ENCODE results near the gene SLC22A25. TPM values are rescaled to one million over a fixed set of nuclear protein-coding genes. Genes with fewer than 3 reads are reported as not detected.
"Not testable (repeated sequence)": the region's sequence is repeated elsewhere in the genome, so short reads cannot be mapped to it uniquely, and the experiment has no call there.

The SLC22A25 gene
- total and polyA plus RNA-seq, 2 of the 13 experiments (the other 11 are each of a cell fraction or from before 2014, with no cell fraction given): 0.18 to 0.42 TPM

DNA sequence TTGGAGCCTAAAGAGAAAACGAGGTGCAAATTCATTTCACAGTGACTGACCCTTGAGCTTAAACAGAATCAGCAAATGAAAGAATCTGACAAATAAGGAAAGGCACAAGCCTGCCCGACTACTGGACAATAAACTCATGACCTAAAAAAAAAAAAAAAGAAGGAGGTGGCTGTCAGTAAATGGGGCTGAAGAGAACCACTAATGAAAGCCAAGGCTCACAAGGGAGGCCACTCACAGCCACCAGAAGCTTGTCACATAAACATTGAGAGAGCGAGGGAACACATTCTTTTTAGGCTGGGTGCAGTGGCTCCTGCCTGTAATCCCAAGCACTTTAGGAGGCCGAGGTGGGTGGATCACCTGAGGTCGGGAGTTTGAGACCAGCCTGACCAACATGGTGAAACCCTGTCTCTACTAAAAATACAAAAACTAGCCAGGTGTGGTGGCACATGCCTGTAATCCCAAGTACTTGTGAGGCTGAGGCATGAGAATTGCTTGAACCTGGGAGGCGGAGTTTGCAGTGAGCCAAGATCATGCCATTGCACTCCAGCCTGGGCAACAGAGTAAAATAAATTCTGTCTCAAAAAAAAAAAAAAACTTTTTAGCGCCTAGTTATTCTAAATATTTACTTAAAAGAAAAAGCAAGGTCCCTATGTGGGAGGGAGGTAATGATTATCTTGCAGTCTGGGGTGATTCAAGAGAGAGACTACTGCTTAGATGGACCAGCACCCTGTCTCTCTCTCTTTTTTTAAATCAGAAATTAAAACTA lies 4.0 kb upstream of the SLC22A25 start (continued):
- TF ChIP-seq FOXJ3 (CRISPR knock-in tag; IDR thresholded peaks at IDR 0.05; ENCODE audit: borderline replicate concordance) (peak; percentile 65; the same call in 1 of the 2 replicates), GABPA (CRISPR knock-in tag; IDR thresholded peaks at IDR 0.05; ENCODE audit: low read depth) (peak; percentile 28; the same call in 1 of the 2 replicates), POLR2AphosphoS5 (IDR thresholded peaks at IDR 0.05; ENCODE audit: low read depth, low read length) (peak; percentile 51), NFIC (IDR thresholded peaks at IDR 0.05; ENCODE audit: low read length) (peak; percentile 56), SMAD3 (CRISPR knock-in tag; IDR thresholded peaks at IDR 0.05) (peak; percentile 62; the same call in 1 of the 2 replicates), NR2F6 (IDR thresholded peaks at IDR 0.05) (peak; percentile 34; the same call in 1 of the 2 replicates), NR2F6 (CRISPR knock-in tag; IDR thresholded peaks at IDR 0.05) (peak; percentile 54; the same call in 1 of the 2 replicates), SP5 (CRISPR knock-in tag; IDR thresholded peaks at IDR 0.05; ENCODE audit: borderline replicate concordance, low read depth) (peak; percentile 61; the same call in 1 of the 2 replicates), HDAC1 (CRISPR knock-in tag; IDR thresholded peaks at IDR 0.05) (peak; percentile 27; the same call in 1 of the 2 replicates), NR2F1 (CRISPR knock-in tag; IDR thresholded peaks at IDR 0.05) (0 out of 4 replicates have a peak, but pooled peaks of 1 of the 2 experiments have one; percentile 29), FOXA3 (CRISPR knock-in tag; IDR thresholded peaks at IDR 0.05) (peak; percentile 76), ZNF101 (CRISPR knock-in tag; IDR thresholded peaks at IDR 0.05; ENCODE audit: borderline replicate concordance, low read depth) (0 out of 2 replicates have a peak, but pooled peaks have one; percentile 66), NCOA2 (CRISPR knock-in tag; IDR thresholded peaks at IDR 0.05) (peak; percentile 85), POLR2A (IDR thresholded peaks at IDR 0.05; ENCODE audit: insufficient read depth in 1 of 2, low read depth in 2 of 2, low read length in 2 of 2) (peak; percentile 30 to 32; a peak in 1 of 4 replicates), GATAD2A (CRISPR knock-in tag; IDR thresholded peaks at IDR 0.05) (peak; percentile 86)
- TF ChIP-seq, protein P1, sequence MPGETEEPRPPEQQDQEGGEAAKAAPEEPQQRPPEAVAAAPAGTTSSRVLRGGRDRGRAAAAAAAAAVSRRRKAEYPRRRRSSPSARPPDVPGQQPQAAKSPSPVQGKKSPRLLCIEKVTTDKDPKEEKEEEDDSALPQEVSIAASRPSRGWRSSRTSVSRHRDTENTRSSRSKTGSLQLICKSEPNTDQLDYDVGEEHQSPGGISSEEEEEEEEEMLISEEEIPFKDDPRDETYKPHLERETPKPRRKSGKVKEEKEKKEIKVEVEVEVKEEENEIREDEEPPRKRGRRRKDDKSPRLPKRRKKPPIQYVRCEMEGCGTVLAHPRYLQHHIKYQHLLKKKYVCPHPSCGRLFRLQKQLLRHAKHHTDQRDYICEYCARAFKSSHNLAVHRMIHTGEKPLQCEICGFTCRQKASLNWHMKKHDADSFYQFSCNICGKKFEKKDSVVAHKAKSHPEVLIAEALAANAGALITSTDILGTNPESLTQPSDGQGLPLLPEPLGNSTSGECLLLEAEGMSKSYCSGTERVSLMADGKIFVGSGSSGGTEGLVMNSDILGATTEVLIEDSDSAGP (CRISPR knock-in tag; IDR thresholded peaks at IDR 0.05; ENCODE audit: borderline replicate concordance): peak; percentile 24; the same call in 1 of the 2 replicates
- not testable (repeated sequence) for TF ChIP-seq GABPA (IDR thresholded peaks at IDR 0.05; ENCODE audit: low read depth, low read length)
- TF ChIP-seq, protein P2, sequence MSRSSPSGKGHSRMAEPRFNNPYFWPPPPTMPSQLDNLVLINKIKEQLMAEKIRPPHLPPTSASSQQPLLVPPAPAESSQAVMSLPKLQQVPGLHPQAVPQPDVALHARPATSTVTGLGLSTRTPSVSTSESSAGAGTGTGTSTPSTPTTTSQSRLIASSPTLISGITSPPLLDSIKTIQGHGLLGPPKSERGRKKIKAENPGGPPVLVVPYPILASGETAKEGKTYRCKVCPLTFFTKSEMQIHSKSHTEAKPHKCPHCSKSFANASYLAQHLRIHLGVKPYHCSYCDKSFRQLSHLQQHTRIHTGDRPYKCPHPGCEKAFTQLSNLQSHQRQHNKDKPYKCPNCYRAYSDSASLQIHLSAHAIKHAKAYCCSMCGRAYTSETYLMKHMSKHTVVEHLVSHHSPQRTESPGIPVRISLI (CRISPR knock-in tag; IDR thresholded peaks at IDR 0.05; ENCODE audit: borderline replicate concordance): peak; percentile 93
- TF ChIP-seq, protein P3, sequence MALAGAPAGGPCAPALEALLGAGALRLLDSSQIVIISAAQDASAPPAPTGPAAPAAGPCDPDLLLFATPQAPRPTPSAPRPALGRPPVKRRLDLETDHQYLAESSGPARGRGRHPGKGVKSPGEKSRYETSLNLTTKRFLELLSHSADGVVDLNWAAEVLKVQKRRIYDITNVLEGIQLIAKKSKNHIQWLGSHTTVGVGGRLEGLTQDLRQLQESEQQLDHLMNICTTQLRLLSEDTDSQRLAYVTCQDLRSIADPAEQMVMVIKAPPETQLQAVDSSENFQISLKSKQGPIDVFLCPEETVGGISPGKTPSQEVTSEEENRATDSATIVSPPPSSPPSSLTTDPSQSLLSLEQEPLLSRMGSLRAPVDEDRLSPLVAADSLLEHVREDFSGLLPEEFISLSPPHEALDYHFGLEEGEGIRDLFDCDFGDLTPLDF (CRISPR knock-in tag; IDR thresholded peaks at IDR 0.05): peak; percentile 43; the same call in 1 of the 2 replicates
- TF ChIP-seq, protein P4, sequence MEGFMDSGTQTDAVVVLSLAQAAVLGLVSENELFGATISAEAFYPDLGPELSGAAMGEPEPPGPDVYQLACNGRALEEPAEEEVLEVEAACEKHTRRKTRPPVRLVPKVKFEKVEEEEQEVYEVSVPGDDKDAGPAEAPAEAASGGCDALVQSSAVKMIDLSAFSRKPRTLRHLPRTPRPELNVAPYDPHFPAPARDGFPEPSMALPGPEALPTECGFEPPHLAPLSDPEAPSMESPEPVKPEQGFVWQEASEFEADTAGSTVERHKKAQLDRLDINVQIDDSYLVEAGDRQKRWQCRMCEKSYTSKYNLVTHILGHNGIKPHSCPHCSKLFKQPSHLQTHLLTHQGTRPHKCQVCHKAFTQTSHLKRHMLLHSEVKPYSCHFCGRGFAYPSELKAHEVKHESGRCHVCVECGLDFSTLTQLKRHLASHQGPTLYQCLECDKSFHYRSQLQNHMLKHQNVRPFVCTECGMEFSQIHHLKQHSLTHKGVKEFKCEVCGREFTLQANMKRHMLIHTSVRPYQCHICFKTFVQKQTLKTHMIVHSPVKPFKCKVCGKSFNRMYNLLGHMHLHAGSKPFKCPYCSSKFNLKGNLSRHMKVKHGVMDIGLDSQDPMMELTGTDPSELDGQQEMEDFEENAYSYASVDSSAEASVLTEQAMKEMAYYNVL (CRISPR knock-in tag; IDR thresholded peaks at IDR 0.05; ENCODE audit: borderline replicate concordance): peak; percentile 62; the same call in 1 of the 2 replicates
- TF ChIP-seq, protein P5, sequence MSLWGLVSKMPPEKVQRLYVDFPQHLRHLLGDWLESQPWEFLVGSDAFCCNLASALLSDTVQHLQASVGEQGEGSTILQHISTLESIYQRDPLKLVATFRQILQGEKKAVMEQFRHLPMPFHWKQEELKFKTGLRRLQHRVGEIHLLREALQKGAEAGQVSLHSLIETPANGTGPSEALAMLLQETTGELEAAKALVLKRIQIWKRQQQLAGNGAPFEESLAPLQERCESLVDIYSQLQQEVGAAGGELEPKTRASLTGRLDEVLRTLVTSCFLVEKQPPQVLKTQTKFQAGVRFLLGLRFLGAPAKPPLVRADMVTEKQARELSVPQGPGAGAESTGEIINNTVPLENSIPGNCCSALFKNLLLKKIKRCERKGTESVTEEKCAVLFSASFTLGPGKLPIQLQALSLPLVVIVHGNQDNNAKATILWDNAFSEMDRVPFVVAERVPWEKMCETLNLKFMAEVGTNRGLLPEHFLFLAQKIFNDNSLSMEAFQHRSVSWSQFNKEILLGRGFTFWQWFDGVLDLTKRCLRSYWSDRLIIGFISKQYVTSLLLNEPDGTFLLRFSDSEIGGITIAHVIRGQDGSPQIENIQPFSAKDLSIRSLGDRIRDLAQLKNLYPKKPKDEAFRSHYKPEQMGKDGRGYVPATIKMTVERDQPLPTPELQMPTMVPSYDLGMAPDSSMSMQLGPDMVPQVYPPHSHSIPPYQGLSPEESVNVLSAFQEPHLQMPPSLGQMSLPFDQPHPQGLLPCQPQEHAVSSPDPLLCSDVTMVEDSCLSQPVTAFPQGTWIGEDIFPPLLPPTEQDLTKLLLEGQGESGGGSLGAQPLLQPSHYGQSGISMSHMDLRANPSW (CRISPR knock-in tag; IDR thresholded peaks at IDR 0.05; ENCODE audit: borderline replicate concordance): peak; percentile 36; the same call in 1 of the 2 replicates

Measured in HepG2 (cell line).